Smooth muscle cell (in vitro differentiated cells): ENCODE data around the gene SCN8A. TPM values are rescaled to one million over a fixed set of nuclear protein-coding genes. Genes with fewer than 3 reads are reported as not detected.
A peak's percentile ranks its signal among the peaks of the same experiment; 100 is the strongest.
"Not testable (repeated sequence)": the region's sequence is repeated elsewhere in the genome, so short reads cannot be mapped to it uniquely, and the experiment has no call there.

Experiments
- DNase-seq: peaks from one replicate; lab custom pipeline; 2025; ENCODE audit not compliant: unreplicated experiment; lab: John Stamatoyannopoulos, UW
- H2AFZ ChIP-seq: fragments of 200-600 bp; sonication (generic); 2 replicates; pipeline ENCODE4 v1.6.0; 2016; ENCODE audit warnings: antibody characterized with exemption, low read depth, mild to moderate bottlenecking
- H3F3A ChIP-seq: fragments of 200-600 bp; sonication (generic); 2 replicates; pipeline ENCODE4 v1.6.0; 2017; ENCODE audit warnings: antibody characterized with exemption, low read depth
- H3K27ac ChIP-seq: fragments of 200-600 bp; sonication (generic); 2 replicates; pipeline ENCODE4 v1.5.1; 2016; ENCODE audit warnings: low read depth, mild to moderate bottlenecking
- H3K27me3 ChIP-seq: fragments of 200-600 bp; sonication (generic); 2 replicates; pipeline ENCODE4 v1.6.1; 2016; ENCODE audit warnings: low read depth, mild to moderate bottlenecking
- H3K36me3 ChIP-seq: fragments of 200-600 bp; sonication (generic); 2 replicates; pipeline ENCODE4 v1.5.1; 2016; ENCODE audit warnings: low read depth
- H3K4me1 ChIP-seq: fragments of 200-600 bp; sonication (generic); 2 replicates; pipeline ENCODE4 v1.5.1; 2016; ENCODE audit warnings: low read depth
- H3K4me2 ChIP-seq: fragments of 200-600 bp; sonication (generic); 2 replicates; pipeline ENCODE4 v1.6.0; 2016; ENCODE audit warnings: mild to moderate bottlenecking
- H3K4me3 ChIP-seq: fragments of 200-600 bp; sonication (generic); 2 replicates; pipeline ENCODE4 v1.5.1; 2016; ENCODE audit warnings: mild to moderate bottlenecking
- H3K79me2 ChIP-seq: fragments of 200-600 bp; sonication (generic); 2 replicates; pipeline ENCODE4 v1.6.0; 2016; ENCODE audit warnings: low read depth, mild to moderate bottlenecking
- H3K9ac ChIP-seq: fragments of 200-600 bp; sonication (generic); 2 replicates; pipeline ENCODE4 v1.6.0; 2016; ENCODE audit warnings: low read depth
- H3K9me3 ChIP-seq: fragments of 200-600 bp; sonication (generic); replicated peaks from 2 replicates; pipeline ENCODE4 v1.5.1; 2016; ENCODE audit warnings: low read depth
- H4K20me1 ChIP-seq: fragments of 200-600 bp; sonication (generic); 2 replicates; pipeline ENCODE4 v1.6.0; 2016; ENCODE audit warnings: low read depth
- CTCF ChIP-seq: fragments of 200-600 bp; sonication (generic); IDR thresholded peaks from 2 replicates; pipeline ENCODE4 v1.5.1; 2017; ENCODE audit warnings: borderline replicate concordance, mild to moderate bottlenecking, antibody characterized with exemption; ENCODE audit not compliant: insufficient read depth, poor library complexity, severe bottlenecking
- WGBS: methylation state at CpG from one replicate; pipeline ENCODE4 v1.1.7; 2016; ENCODE audit warnings: low lambda C conversion rate; 5-methylcytosine and 5-hydroxymethylcytosine counted together
- polyA plus RNA-seq: library from polyadenylated mRNA; unstranded; fragments of >200 nt; fragmentation: Nextera tagmentation; extraction: Ambion mirVana; gene quantifications from 2 replicates; pipeline ENCODE4 v1.2.1, GENCODE V29; 2016
- total RNA-seq: library from RNA; depleted of rRNA; stranded (reverse); fragments of >200 nt; gene quantifications from 2 replicates; pipeline ENCODE4 v1.2.3, GENCODE V29; 2014

SCN8A gene
- total and polyA plus RNA-seq, 2 experiments from 2014 or later, result 0.38 to 4.5 TPM

GRCh38 chr12:51827925-51828818 lies 237.1 kb downstream of the SCN8A start:
- Histone ChIP-seq H3K9me3 (no peaks in the 10 kb centered on the region), H3K4me1 (peaks cover 28% of the 10 kb centered on the region), H3K4me3 (no peak overlapping the region), H3K27me3 (no peaks in the 10 kb centered on the region), H2AFZ (no peak overlapping the region), H3K9ac (no peak overlapping the region), H4K20me1 (peaks cover 30% of the 10 kb centered on the region), H3K4me2 (no peak overlapping the region), H3K79me2 (peaks cover 5% of the 10 kb centered on the region), H3K27ac (peak overlapping the region; percentile 30), H3K36me3 (no peaks in the 10 kb centered on the region), H3F3A (peaks cover 5% of the 10 kb centered on the region)
- DNase-seq, result no peak
- 56% methylated on average over 11 of the region's 11 CpGs for WGBS
- TF ChIP-seq CTCF, result no peak

DNA sequence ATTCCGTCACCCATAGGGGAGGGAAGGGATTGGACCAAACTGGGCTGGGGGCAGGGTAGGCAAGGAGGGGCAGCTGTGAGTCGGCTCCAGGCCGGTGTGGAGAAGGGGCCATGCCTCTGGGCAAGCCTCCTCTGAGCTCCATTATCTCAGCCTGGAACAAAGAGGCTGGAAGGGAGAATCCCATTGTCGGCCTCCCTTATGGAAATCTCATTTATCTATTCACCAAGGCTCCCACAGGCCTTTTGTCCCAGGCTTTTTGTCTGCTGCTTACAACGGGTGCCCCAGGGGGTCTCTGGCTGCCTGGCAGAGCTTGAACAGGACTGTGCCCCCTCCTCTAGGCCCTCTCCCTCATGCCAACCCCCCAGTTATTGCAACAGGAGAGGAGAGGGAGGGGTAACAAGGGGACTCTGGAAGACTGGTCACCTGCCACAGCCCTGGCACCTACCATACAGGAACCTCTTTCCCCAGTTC lies 238.0 kb downstream of the SCN8A start:
- no peak overlapping the region for H3K9ac ChIP-seq
- H4K20me1 ChIP-seq, result peaks cover 23% of the 10 kb centered on the region
- peaks cover 5% of the 10 kb centered on the region for H3K79me2 ChIP-seq
- no peaks in the 10 kb centered on the region for H3K36me3 ChIP-seq
- H2AFZ ChIP-seq, result no peak overlapping the region
- H3K27ac ChIP-seq, result no peak overlapping the region
- no peak for TF ChIP-seq CTCF
- H3F3A ChIP-seq, result no peaks in the 10 kb centered on the region
- H3K4me1 ChIP-seq, result peaks cover 28% of the 10 kb centered on the region
- H3K9me3 ChIP-seq, result no peaks in the 10 kb centered on the region
- DNase-seq, result no peak
- 70% methylated on average over 5 of the region's 5 CpGs for WGBS
- H3K4me2 ChIP-seq, result no peak overlapping the region
- H3K27me3 ChIP-seq, result no peaks in the 10 kb centered on the region
- H3K4me3 ChIP-seq, result no peak overlapping the region

GRCh38 chr12:51829641-51830040 lies 238.6 kb downstream of the SCN8A start:
- peaks cover 28% of the 10 kb centered on the region for H3K4me1 ChIP-seq
- TF ChIP-seq CTCF, result no peak
- H3K4me3 ChIP-seq, result no peak overlapping the region
- no peaks in the 10 kb centered on the region for H3K36me3 ChIP-seq
- no peaks in the 10 kb centered on the region for H3F3A ChIP-seq
- H4K20me1 ChIP-seq, result peaks cover 18% of the 10 kb centered on the region
- H3K79me2 ChIP-seq, result peaks cover 5% of the 10 kb centered on the region
- WGBS, result 94% methylated on average over 1 of the region's 1 CpG
- no peaks in the 10 kb centered on the region for H3K27me3 ChIP-seq
- no peak for DNase-seq
- no peak overlapping the region for H3K27ac ChIP-seq
- no peak overlapping the region for H3K9ac ChIP-seq
- H3K9me3 ChIP-seq, result no peaks in the 10 kb centered on the region
- no peak overlapping the region for H2AFZ ChIP-seq
- H3K4me2 ChIP-seq, result no peak overlapping the region

GRCh38 chr12:51831817-51832216 lies 240.8 kb downstream of the SCN8A start:
- not testable (repeated sequence) for H3K4me2 ChIP-seq, H3K4me3 ChIP-seq, H3K9ac ChIP-seq, H3K9me3 ChIP-seq, H3K36me3 ChIP-seq, H3K27me3 ChIP-seq, H3F3A ChIP-seq, H3K27ac ChIP-seq, H2AFZ ChIP-seq, DNase-seq
- WGBS, result 91% methylated on average over 5 of the region's 5 CpGs
- H3K4me1 ChIP-seq, result peaks cover 36% of the 10 kb centered on the region
- peaks cover 29% of the 10 kb centered on the region for H4K20me1 ChIP-seq
- peaks cover 11% of the 10 kb centered on the region for H3K79me2 ChIP-seq
